Neural progenitor cell (in vitro differentiated cells): ENCODE data around the gene C12orf75. TPM values are rescaled to one million over a fixed set of nuclear protein-coding genes. Genes with fewer than 3 reads are reported as not detected.

Experiments
- DNase-seq: peaks from one replicate; pipeline ENCODE4 v3.0.0-alpha.2; 2016; ENCODE audit warnings: low spot score
- H2AFZ ChIP-seq: fragments of 200-600 bp; sonication (generic); replicated peaks from 2 replicates; pipeline ENCODE4 v1.6.1; 2016; ENCODE audit warnings: antibody characterized with exemption
- H3F3A ChIP-seq: fragments of 200-600 bp; sonication (generic); 2 replicates; pipeline ENCODE4 v1.6.1; 2016; ENCODE audit warnings: antibody characterized with exemption, low read depth
- H3K27ac ChIP-seq: fragments of 200-600 bp; sonication (generic); 2 replicates; pipeline ENCODE4 v1.5.1; 2016; ENCODE audit warnings: mild to moderate bottlenecking
- H3K27me3 ChIP-seq: fragments of 200-600 bp; sonication (generic); 2 replicates; pipeline ENCODE4 v1.6.1; 2016; ENCODE audit warnings: mild to moderate bottlenecking, moderate library complexity
- H3K36me3 ChIP-seq: fragments of 200-600 bp; sonication (generic); 2 replicates; pipeline ENCODE4 v1.5.1; 2016
- H3K4me1 ChIP-seq: fragments of 200-600 bp; sonication (generic); 2 replicates; pipeline ENCODE4 v1.6.1; 2016; ENCODE audit warnings: mixed run types
- H3K4me2 ChIP-seq: fragments of 200-600 bp; sonication (generic); 2 replicates; pipeline ENCODE4 v1.6.1; 2016
- H3K4me3 ChIP-seq: fragments of 200-600 bp; sonication (generic); 2 replicates; pipeline ENCODE4 v1.5.1; 2016
- H3K79me2 ChIP-seq: fragments of 200-600 bp; sonication (generic); 2 replicates; pipeline ENCODE4 v1.6.1; 2016; ENCODE audit warnings: low read depth
- H3K9ac ChIP-seq: fragments of 200-600 bp; sonication (generic); 2 replicates; pipeline ENCODE4 v1.6.1; 2016
- H3K9me3 ChIP-seq: fragments of 200-600 bp; sonication (generic); 2 replicates; pipeline ENCODE4 v1.5.1; 2016; ENCODE audit warnings: low read depth
- H4K20me1 ChIP-seq: fragments of 200-600 bp; sonication (generic); 2 replicates; pipeline ENCODE4 v1.6.1; 2016; ENCODE audit warnings: low read depth
- H3K27ac Mint-ChIP-seq: 3 replicates; pipeline ENCODE4 v1.8.0; 2021; ENCODE audit warnings: mixed read lengths
- H3K27me3 Mint-ChIP-seq: 2 replicates; pipeline ENCODE4 v1.8.0; 2022; ENCODE audit warnings: low read depth, mild to moderate bottlenecking, inconsistent platforms, moderate library complexity, mixed read lengths; ENCODE audit not compliant: insufficient read depth
- H3K36me3 Mint-ChIP-seq: 3 replicates; pipeline ENCODE4 v1.8.0; 2021; ENCODE audit warnings: mixed read lengths
- H3K4me1 Mint-ChIP-seq: 3 replicates; pipeline ENCODE4 v1.8.0; 2021; ENCODE audit warnings: mixed read lengths
- H3K4me3 Mint-ChIP-seq: 3 replicates; pipeline ENCODE4 v1.8.0; 2021; ENCODE audit warnings: mild to moderate bottlenecking, moderate library complexity, mixed read lengths
- H3K9me3 Mint-ChIP-seq: 3 replicates; pipeline ENCODE4 v1.8.0; 2020; ENCODE audit warnings: mixed read lengths
- CTCF ChIP-seq: fragments of 200-600 bp; sonication (generic); IDR thresholded peaks from 2 replicates; pipeline ENCODE4 v1.5.1; 2017; ENCODE audit warnings: antibody characterized with exemption, mild to moderate bottlenecking
- EZH2 ChIP-seq: fragments of 200-600 bp; sonication (generic); IDR thresholded peaks from 2 replicates; pipeline ENCODE4 v1.6.1; 2017; ENCODE audit warnings: antibody characterized with exemption, mild to moderate bottlenecking, moderate library complexity
- EZH2phosphoT487 ChIP-seq: fragments of 200-600 bp; sonication (generic); IDR thresholded peaks from 2 replicates; pipeline ENCODE4 v1.6.1; 2017; ENCODE audit warnings: antibody characterized with exemption
- total RNA-seq: library from RNA; depleted of rRNA; stranded (reverse); fragments of >200 nt; gene quantifications from 2 replicates; pipeline ENCODE4 v1.2.3, GENCODE V29; 2015; ENCODE audit warnings: low replicate concordance

C12orf75 gene
- total RNA-seq, 1 donor from 2014 or later: 59.9 TPM

- TF ChIP-seq EZH2 (no peak), CTCF (no peak), EZH2phosphoT487 (no peak)
- Histone ChIP-seq H3F3A (no peaks in the 10 kb centered on the region), H3K27ac (no peak overlapping the region), H3K9me3 (no peaks in the 10 kb centered on the region), H3K4me2 (no peak overlapping the region), H3K9ac (no peak overlapping the region), H3K36me3 (no peaks in the 10 kb centered on the region), H4K20me1 (no peaks in the 10 kb centered on the region), H3K27me3 (no peaks in the 10 kb centered on the region), H3K4me1 (peaks cover 11% of the 10 kb centered on the region), H3K79me2 (no peaks in the 10 kb centered on the region), H3K4me3 (no peak overlapping the region), H2AFZ (no peak overlapping the region)
- peaks cover 10% of the 10 kb centered on the region for H3K4me1 Mint-ChIP-seq
- no peak overlapping the region for H3K27ac Mint-ChIP-seq
- peaks cover 14% of the 10 kb centered on the region for H3K36me3 Mint-ChIP-seq
- DNase-seq: no peak
- no peak overlapping the region for H3K4me3 Mint-ChIP-seq
- H3K27me3 Mint-ChIP-seq: no peaks in the 10 kb centered on the region
- H3K9me3 Mint-ChIP-seq: no peaks in the 10 kb centered on the region
These were observed 26.7 kb downstream of the C12orf75 start for GRCh38 chr12:105357162-105357691.

GRCh38 chr12:105358789-105359188 is 28.3 kb downstream of the C12orf75 start:
- Histone ChIP-seq H3K79me2 (no peaks in the 10 kb centered on the region), H3K4me2 (no peak overlapping the region), H3K27me3 (no peaks in the 10 kb centered on the region), H3K36me3 (no peaks in the 10 kb centered on the region), H3K9me3 (no peaks in the 10 kb centered on the region), H3K4me1 (no peaks in the 10 kb centered on the region), H3F3A (no peaks in the 10 kb centered on the region), H2AFZ (no peak overlapping the region), H3K4me3 (no peak overlapping the region), H3K9ac (no peak overlapping the region), H4K20me1 (no peaks in the 10 kb centered on the region), H3K27ac (no peak overlapping the region)
- Mint-ChIP-seq H3K27ac (no peak overlapping the region), H3K36me3 (peaks cover 13% of the 10 kb centered on the region), H3K4me3 (no peak overlapping the region), H3K4me1 (peaks cover 5% of the 10 kb centered on the region), H3K9me3 (no peaks in the 10 kb centered on the region), H3K27me3 (peaks cover 6% of the 10 kb centered on the region)
- no peak for DNase-seq
- no peak for TF ChIP-seq EZH2phosphoT487
- no peak for TF ChIP-seq EZH2
- no peak for TF ChIP-seq CTCF

GRCh38 chr12:105359856-105360255 is 29.4 kb downstream of the C12orf75 start:
- Mint-ChIP-seq H3K27me3 (peaks cover 6% of the 10 kb centered on the region), H3K4me1 (peaks cover 5% of the 10 kb centered on the region), H3K36me3 (peaks cover 11% of the 10 kb centered on the region), H3K27ac (no peak overlapping the region), H3K9me3 (no peaks in the 10 kb centered on the region), H3K4me3 (no peak overlapping the region)
- Histone ChIP-seq H3K4me1 (no peaks in the 10 kb centered on the region), H4K20me1 (no peaks in the 10 kb centered on the region), H3F3A (no peaks in the 10 kb centered on the region), H3K36me3 (no peaks in the 10 kb centered on the region), H3K9ac (no peak overlapping the region), H3K9me3 (no peaks in the 10 kb centered on the region), H3K4me2 (no peak overlapping the region), H2AFZ (no peak overlapping the region), H3K27me3 (no peaks in the 10 kb centered on the region), H3K27ac (no peak overlapping the region), H3K4me3 (no peak overlapping the region), H3K79me2 (no peaks in the 10 kb centered on the region)
- no peak for DNase-seq
- TF ChIP-seq EZH2 (no peak), CTCF (no peak), EZH2phosphoT487 (no peak)
